Loucy (cell line): Measurements from ENCODE around the gene CFAP157.

ENCODE experiments used
- H2AFZ ChIP-seq: fragments of 200-600 bp; sonication (generic); 2 replicates; pipeline ENCODE4 v1.6.0; 2016; ENCODE audit warnings: antibody characterized with exemption, mild to moderate bottlenecking, low read length, moderate library complexity
- H3F3A ChIP-seq: fragments of 200-600 bp; 2 replicates; pipeline ENCODE4 v1.6.0; 2016; ENCODE audit warnings: antibody characterized with exemption, low read depth, mild to moderate bottlenecking
- H3K27me3 ChIP-seq: fragments of 200-600 bp; sonication (generic); 2 replicates; pipeline ENCODE4 v1.6.1; 2014; ENCODE audit warnings: low read length, mild to moderate bottlenecking; ENCODE audit not compliant: insufficient read depth, poor library complexity, severe bottlenecking
- H3K36me3 ChIP-seq: fragments of 200-600 bp; sonication (generic); 2 replicates; pipeline ENCODE4 v1.6.1; 2016; ENCODE audit warnings: low read length; ENCODE audit not compliant: insufficient read depth
- H3K4me1 ChIP-seq: fragments of 200-600 bp; sonication (generic); 2 replicates; pipeline ENCODE4 v1.5.1; 2014; ENCODE audit warnings: low read length, mild to moderate bottlenecking; ENCODE audit not compliant: insufficient read depth, poor library complexity, severe bottlenecking
- H3K4me2 ChIP-seq: fragments of 200-600 bp; sonication (generic); 2 replicates; pipeline ENCODE4 v1.6.0; 2014; ENCODE audit warnings: antibody characterized with exemption, low read length, low read depth, mild to moderate bottlenecking; ENCODE audit not compliant: poor library complexity, severe bottlenecking
- H3K4me3 ChIP-seq: fragments of 200-600 bp; sonication (generic); 2 replicates; pipeline ENCODE4 v1.5.1; 2014; ENCODE audit warnings: low read length, mild to moderate bottlenecking, mixed read lengths; ENCODE audit not compliant: poor library complexity, severe bottlenecking
- H3K79me2 ChIP-seq: fragments of 200-600 bp; sonication (generic); 2 replicates; pipeline ENCODE4 v1.6.1; 2014; ENCODE audit warnings: low read length; ENCODE audit not compliant: insufficient read depth
- H3K9ac ChIP-seq: fragments of 200-600 bp; sonication (generic); 2 replicates; pipeline ENCODE4 v1.6.0; 2014; ENCODE audit warnings: mild to moderate bottlenecking, low read depth, low read length, moderate library complexity; ENCODE audit not compliant: poor library complexity, severe bottlenecking
- H3K9me2 ChIP-seq: fragments of 200-600 bp; sonication (generic); replicated peaks from 2 replicates; pipeline ENCODE4 v1.6.1; 2016; ENCODE audit warnings: low read depth, low read length, mixed read lengths
- H3K9me3 ChIP-seq: fragments of 200-600 bp; sonication (generic); 2 replicates; pipeline ENCODE4 v1.6.1; 2014; ENCODE audit warnings: mild to moderate bottlenecking, antibody characterized with exemption, low read length, low read depth; ENCODE audit not compliant: insufficient read depth
- H4K20me1 ChIP-seq: fragments of 200-600 bp; sonication (generic); 2 replicates; pipeline ENCODE4 v1.6.0; 2014; ENCODE audit warnings: antibody characterized with exemption, low read length, mild to moderate bottlenecking; ENCODE audit not compliant: insufficient read depth, poor library complexity, severe bottlenecking
- EZH2phosphoT487 ChIP-seq: fragments of 200-600 bp; IDR thresholded peaks from 2 replicates; pipeline ENCODE4 v1.6.1; 2018; ENCODE audit warnings: antibody characterized with exemption, mild to moderate bottlenecking, moderate library complexity, borderline replicate concordance
- TF ChIP-seq, protein P1 (sequence below): fragments of 200-600 bp; sonication (generic); conservative IDR thresholded peaks from 2 replicates; pipeline ENCODE4 v1.5.1; 2014; ENCODE audit warnings: mild to moderate bottlenecking, antibody characterized with exemption, low read length

Gene CFAP157

DNA sequence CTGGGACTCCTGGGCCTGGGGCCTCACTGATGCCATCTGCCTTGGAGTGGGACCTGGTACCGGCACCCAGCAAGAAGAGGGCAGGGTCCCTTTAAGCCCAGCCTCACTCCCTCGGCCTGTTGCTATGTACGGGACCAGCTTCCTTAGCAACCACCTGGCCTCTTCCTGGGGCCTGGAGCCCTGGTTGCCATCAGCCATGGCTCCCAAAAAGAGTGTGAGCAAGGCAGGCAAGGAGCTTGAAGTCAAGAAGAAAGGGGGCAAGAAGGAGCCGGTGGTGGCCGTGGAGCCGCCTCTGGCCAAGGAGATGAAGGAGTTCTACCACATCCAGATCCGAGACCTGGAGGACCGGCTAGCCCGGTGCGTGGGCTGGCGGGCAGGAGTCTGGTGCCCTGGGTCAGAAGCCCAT, at the start of gene CFAP157:
Gene CFAP157, plus strand, starts transcription at position 153 of the 406 bp plus-strand sequence. Its CDS starts 44 bp downstream, at position 197.
- TF ChIP-seq, protein P1, sequence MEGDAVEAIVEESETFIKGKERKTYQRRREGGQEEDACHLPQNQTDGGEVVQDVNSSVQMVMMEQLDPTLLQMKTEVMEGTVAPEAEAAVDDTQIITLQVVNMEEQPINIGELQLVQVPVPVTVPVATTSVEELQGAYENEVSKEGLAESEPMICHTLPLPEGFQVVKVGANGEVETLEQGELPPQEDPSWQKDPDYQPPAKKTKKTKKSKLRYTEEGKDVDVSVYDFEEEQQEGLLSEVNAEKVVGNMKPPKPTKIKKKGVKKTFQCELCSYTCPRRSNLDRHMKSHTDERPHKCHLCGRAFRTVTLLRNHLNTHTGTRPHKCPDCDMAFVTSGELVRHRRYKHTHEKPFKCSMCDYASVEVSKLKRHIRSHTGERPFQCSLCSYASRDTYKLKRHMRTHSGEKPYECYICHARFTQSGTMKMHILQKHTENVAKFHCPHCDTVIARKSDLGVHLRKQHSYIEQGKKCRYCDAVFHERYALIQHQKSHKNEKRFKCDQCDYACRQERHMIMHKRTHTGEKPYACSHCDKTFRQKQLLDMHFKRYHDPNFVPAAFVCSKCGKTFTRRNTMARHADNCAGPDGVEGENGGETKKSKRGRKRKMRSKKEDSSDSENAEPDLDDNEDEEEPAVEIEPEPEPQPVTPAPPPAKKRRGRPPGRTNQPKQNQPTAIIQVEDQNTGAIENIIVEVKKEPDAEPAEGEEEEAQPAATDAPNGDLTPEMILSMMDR: no peak
- TF ChIP-seq EZH2phosphoT487: no peak
- Histone ChIP-seq H3K4me3 (no peak within 1 kb of the TSS), H3K4me1 (peaks cover 22% of the 10 kb centered on the region), H3K9ac (no peak within 1 kb of the TSS), H2AFZ (no peak within 1 kb of the TSS), H3K9me3 (no peaks in the 10 kb centered on the region), H3K4me2 (no peak within 1 kb of the TSS), H4K20me1 (no peaks in the 10 kb centered on the region), H3K27me3 (no peaks in the 10 kb centered on the region), H3F3A (no peaks in the 10 kb centered on the region), H3K36me3 (no peaks in the 10 kb centered on the region), H3K9me2 (no peaks in the 10 kb centered on the region), H3K79me2 (no peaks in the 10 kb centered on the region)

DNA sequence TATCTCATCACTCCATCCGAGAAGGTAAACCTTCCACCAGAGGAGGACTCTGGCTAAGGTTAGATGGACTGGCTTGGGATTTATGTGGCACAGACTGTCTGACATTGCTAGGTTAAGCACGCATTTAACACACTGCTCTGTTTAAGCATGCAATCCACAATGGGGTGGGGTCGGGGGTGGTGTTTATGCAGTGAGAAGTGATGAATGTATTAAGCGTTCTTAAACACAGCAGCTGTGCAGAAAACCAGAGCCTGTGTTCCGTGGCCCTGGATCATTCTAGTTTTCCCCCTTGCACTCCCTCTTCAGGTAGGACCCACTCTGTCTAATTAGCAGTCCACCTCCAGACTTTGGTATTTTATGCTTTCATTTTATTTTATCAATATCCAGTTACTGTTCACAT, 48.4 kb upstream of the CFAP157 start:
- no peaks in the 10 kb centered on the region for H3F3A ChIP-seq
- no peak overlapping the region for H3K4me3 ChIP-seq
- no peaks in the 10 kb centered on the region for H4K20me1 ChIP-seq
- TF ChIP-seq, protein P1: no peak
- no peak for TF ChIP-seq EZH2phosphoT487
- no peaks in the 10 kb centered on the region for H3K9me3 ChIP-seq
- no peak overlapping the region for H3K4me2 ChIP-seq
- no peak overlapping the region for H2AFZ ChIP-seq
- H3K4me1 ChIP-seq: no peaks in the 10 kb centered on the region
- no peaks in the 10 kb centered on the region for H3K27me3 ChIP-seq
- H3K79me2 ChIP-seq: no peaks in the 10 kb centered on the region
- no peaks in the 10 kb centered on the region for H3K9me2 ChIP-seq
- H3K9ac ChIP-seq: no peak overlapping the region
- H3K36me3 ChIP-seq: peaks cover 53% of the 10 kb centered on the region; the same call in 1 of the 2 replicates

DNA sequence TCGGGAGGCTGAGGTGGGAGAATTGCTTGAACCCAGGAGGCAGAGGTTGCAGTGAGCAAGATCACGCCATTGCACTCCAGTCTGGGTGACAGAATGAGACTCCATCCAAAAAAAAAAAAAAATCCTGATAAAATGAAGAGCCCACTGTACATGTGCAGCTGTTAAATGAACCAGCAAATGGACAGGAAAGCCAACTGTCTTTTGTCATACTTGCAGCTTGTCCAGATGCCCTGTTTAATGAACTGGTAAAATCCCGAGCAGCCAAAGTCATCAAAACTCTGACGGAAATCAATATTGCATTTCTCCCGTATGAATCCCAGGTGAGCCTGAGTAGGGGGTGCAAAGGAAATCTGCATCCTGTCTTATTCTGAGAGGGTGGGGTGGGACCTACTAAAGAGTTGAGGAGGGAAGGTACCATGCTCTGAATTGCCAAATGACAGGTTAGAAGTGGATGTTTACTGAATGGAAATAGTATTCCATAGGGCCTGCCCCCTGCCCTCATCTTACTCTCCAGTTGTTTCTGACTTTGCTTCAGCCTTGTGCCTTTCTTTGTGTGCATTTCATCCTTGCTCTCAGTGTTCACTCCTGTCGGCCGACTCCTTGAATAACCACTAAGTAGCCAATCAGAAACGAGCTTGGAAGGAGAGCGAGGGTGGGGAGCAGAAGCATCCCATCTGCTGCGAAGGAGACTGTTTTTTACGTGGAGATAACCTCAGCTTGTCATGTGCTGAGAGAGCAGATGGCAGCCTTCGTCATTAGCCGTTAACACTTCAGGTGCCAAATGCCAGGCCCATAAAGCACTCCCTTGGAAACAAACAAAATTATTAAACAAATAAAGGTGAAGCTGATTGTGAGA, 45.7 kb upstream of the CFAP157 start:
- no peak overlapping the region for H3K4me3 ChIP-seq
- no peaks in the 10 kb centered on the region for H3K9me2 ChIP-seq
- no peak overlapping the region for H3K9ac ChIP-seq
- H3F3A ChIP-seq: no peaks in the 10 kb centered on the region
- H3K79me2 ChIP-seq: no peaks in the 10 kb centered on the region
- no peaks in the 10 kb centered on the region for H4K20me1 ChIP-seq
- H3K36me3 ChIP-seq: peaks cover 55% of the 10 kb centered on the region; the same call in 1 of the 2 replicates
- H3K4me2 ChIP-seq: no peak overlapping the region
- H3K4me1 ChIP-seq: no peaks in the 10 kb centered on the region
- H3K27me3 ChIP-seq: no peaks in the 10 kb centered on the region
- no peaks in the 10 kb centered on the region for H3K9me3 ChIP-seq
- no peak overlapping the region for H2AFZ ChIP-seq
- TF ChIP-seq, protein P1: no peak
- TF ChIP-seq EZH2phosphoT487: no peak
